HEK293 (cell line): ENCODE measurements around the gene IL3.

Source experiments
- CTCF ChIA-PET: fragments of 350-600 bp; formaldehyde crosslinking; extraction: SDS; loops from one replicate; lab custom pipeline; 2021; ENCODE audit warnings: antibody characterized with exemption; lab: Yijun Ruan, JAX
- POLR2A ChIA-PET: fragments of 300-600 bp; formaldehyde crosslinking; extraction: SDS; loops from one replicate; lab custom pipeline; 2020; ENCODE audit warnings: antibody characterized with exemption, inconsistent platforms; lab: Yijun Ruan, JAX
- H3K27ac ChIP-seq: fragments of 200-500 bp; sonication (Bioruptor generic); 2 replicates; pipeline ENCODE4 v1.5.1; 2014; ENCODE audit warnings: low read depth, low read length, control low read depth, inconsistent platforms; ENCODE audit errors: extremely low read depth
- H3K36me3 ChIP-seq, 2 experiments: fragments of 200-500 bp in 1 of 2; sonication (Bioruptor generic) in 1 of 2; 1 replicate in 1 of 2; 2 replicates in 1 of 2; pipeline ENCODE4 v1.5.1; 2014 to 2017; ENCODE audit warnings: inconsistent platforms in 2 of 2, low read length in 2 of 2; ENCODE audit not compliant: control insufficient read depth in 2 of 2, insufficient read depth in 1 of 2
- H3K4me1 ChIP-seq: fragments of 200-500 bp; sonication (Bioruptor generic); 2 replicates; pipeline ENCODE4 v1.5.1; 2014; ENCODE audit warnings: mild to moderate bottlenecking, low read length, inconsistent platforms; ENCODE audit not compliant: control insufficient read depth, insufficient read depth
- H3K4me3 ChIP-seq: 2 replicates; pipeline ENCODE4 v1.5.1; 2011; ENCODE audit warnings: low read depth, mild to moderate bottlenecking, control low read depth, low read length, moderate library complexity
- H3K9me3 ChIP-seq: fragments of 200-500 bp; sonication (Bioruptor generic); 2 replicates; pipeline ENCODE4 v1.5.1; 2014; ENCODE audit warnings: low read depth, low read length, inconsistent platforms; ENCODE audit not compliant: control insufficient read depth, insufficient read depth
- BCL11A ChIP-seq: fragments of 450-650 bp; formaldehyde crosslinking; IDR thresholded peaks from 2 replicates; pipeline ENCODE4 v1.5.1; 2016; ENCODE audit warnings: low read depth, missing biosample characterization, missing genetic modification characterization
- HOXD13 ChIP-seq: sonication (generic); formaldehyde crosslinking; IDR thresholded peaks from 2 replicates; pipeline ENCODE4 v1.8.0; 2022; ENCODE audit warnings: missing genetic modification reagents, borderline replicate concordance
- MZF1 ChIP-seq: fragments of 450-650 bp; formaldehyde crosslinking; IDR thresholded peaks from 2 replicates; pipeline ENCODE4 v1.5.1; 2017; ENCODE audit warnings: missing biosample characterization, missing genetic modification characterization, borderline replicate concordance
- OSR2 ChIP-seq: fragments of 450-650 bp; formaldehyde crosslinking; IDR thresholded peaks from 2 replicates; pipeline ENCODE4 v1.5.1; 2016; ENCODE audit warnings: missing biosample characterization, missing genetic modification characterization
- PRDM2 ChIP-seq: fragments of 450-650 bp; formaldehyde crosslinking; IDR thresholded peaks from 2 replicates; pipeline ENCODE4 v1.5.1; 2016; ENCODE audit warnings: missing biosample characterization, missing genetic modification characterization, borderline replicate concordance
- TRIM28 ChIP-seq: IDR thresholded peaks from 2 replicates; pipeline ENCODE4 v1.6.1; 2011; ENCODE audit warnings: low read length, control low read depth, borderline replicate concordance
- ZNF18 ChIP-seq: fragments of 450-650 bp; formaldehyde crosslinking; IDR thresholded peaks from 2 replicates; pipeline ENCODE4 v1.5.1; 2016; ENCODE audit warnings: missing biosample characterization, missing genetic modification characterization
- ZNF221 ChIP-seq: fragments of 450-650 bp; formaldehyde crosslinking; IDR thresholded peaks from 2 replicates; pipeline ENCODE4 v1.5.1; 2017; ENCODE audit warnings: missing biosample characterization, missing genetic modification characterization, borderline replicate concordance
- ZNF366 ChIP-seq: fragments of 450-650 bp; formaldehyde crosslinking; conservative IDR thresholded peaks from 2 replicates; pipeline ENCODE4 v1.5.1; 2016; ENCODE audit warnings: missing biosample characterization, missing genetic modification characterization
- ZNF513 ChIP-seq: fragments of 450-650 bp; IDR thresholded peaks from 2 replicates; pipeline ENCODE4 v1.5.1; 2018; ENCODE audit warnings: missing biosample characterization, missing genetic modification characterization
- ZNF549 ChIP-seq: fragments of 450-650 bp; IDR thresholded peaks from 2 replicates; pipeline ENCODE4 v1.5.1; 2018; ENCODE audit warnings: missing biosample characterization, missing genetic modification characterization, mild to moderate bottlenecking, inconsistent platforms, moderate library complexity
- ZNF560 ChIP-seq: fragments of 450-650 bp; formaldehyde crosslinking; IDR thresholded peaks from 2 replicates; pipeline ENCODE4 v1.5.1; 2017; ENCODE audit warnings: missing biosample characterization, missing genetic modification characterization, borderline replicate concordance
- ZNF561 ChIP-seq: fragments of 450-650 bp; IDR thresholded peaks from 2 replicates; pipeline ENCODE4 v1.5.1; 2018; ENCODE audit warnings: missing biosample characterization, missing genetic modification characterization, borderline replicate concordance
- ZSCAN23 ChIP-seq: fragments of 450-650 bp; formaldehyde crosslinking; IDR thresholded peaks from 2 replicates; pipeline ENCODE4 v1.5.1; 2016; ENCODE audit warnings: missing biosample characterization, missing genetic modification characterization
- TF ChIP-seq, protein P1 (sequence below): fragments of 450-650 bp; formaldehyde crosslinking; IDR thresholded peaks from 2 replicates; pipeline ENCODE4 v1.5.1; 2016; ENCODE audit warnings: missing biosample characterization, missing genetic modification characterization
- TF ChIP-seq, protein P2 (sequence below): fragments of 450-650 bp; formaldehyde crosslinking; IDR thresholded peaks from 2 replicates; pipeline ENCODE4 v1.5.1; 2016; ENCODE audit warnings: missing biosample characterization, missing genetic modification characterization
- TF ChIP-seq, protein P3 (sequence below): fragments of 450-650 bp; formaldehyde crosslinking; IDR thresholded peaks from 2 replicates; pipeline ENCODE4 v1.5.1; 2016; ENCODE audit warnings: missing biosample characterization, missing genetic modification characterization
- TF ChIP-seq, protein P4 (sequence below): fragments of 450-650 bp; formaldehyde crosslinking; IDR thresholded peaks from 2 replicates; pipeline ENCODE4 v1.5.1; 2016; ENCODE audit warnings: missing biosample characterization, missing genetic modification characterization

IL3 gene

DNA sequence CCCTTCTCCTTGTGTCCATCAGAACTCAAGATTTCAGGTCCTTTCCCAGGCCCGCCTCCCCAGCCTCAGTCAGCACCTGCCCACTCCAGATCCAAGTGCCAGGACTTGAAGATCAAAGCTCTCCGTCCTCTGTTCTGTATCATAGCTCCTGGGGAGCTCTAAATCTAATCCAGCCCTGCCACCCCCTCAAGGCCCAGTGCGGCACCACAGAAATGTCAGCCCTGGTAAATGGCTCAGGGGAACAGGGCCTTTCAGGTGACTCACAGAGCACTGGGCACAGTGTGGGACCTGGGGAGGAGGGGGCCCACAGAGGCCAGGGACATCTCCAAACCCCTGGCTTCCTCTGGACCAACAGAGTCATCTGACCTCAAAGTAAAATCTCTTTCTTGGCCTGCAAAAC is 19.2 kb downstream of the IL3 start (continued):
- TF ChIP-seq PRDM2 (tag by site-specific recombination): no peak
- TF ChIP-seq OSR2: no peak
- no peak for TF ChIP-seq ZNF18 (tag by site-specific recombination)

DNA sequence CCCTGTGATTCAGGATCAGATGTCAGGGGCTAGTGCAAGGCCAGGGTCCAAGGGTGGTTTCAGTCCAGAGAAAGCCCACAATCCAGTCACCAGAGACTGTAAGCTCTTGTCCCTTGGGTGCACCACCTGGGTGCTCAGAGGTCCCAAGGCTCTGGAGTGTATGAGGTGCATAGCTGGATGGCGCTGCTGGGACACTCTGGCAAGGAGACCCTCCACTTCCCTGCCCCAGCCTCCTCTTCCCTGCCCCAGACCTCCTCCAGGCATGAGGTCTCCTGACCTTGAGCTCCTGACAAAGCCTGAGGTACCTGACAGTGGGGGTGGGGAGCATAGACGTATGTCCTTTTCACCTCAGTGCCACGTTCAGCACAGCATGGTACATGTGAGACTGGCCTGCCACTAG is 20.1 kb downstream of the IL3 start:
- TF ChIP-seq HOXD13 (CRISPR knock-in tag) (no peak), ZNF560 (tag by site-specific recombination) (no peak)
- POLR2A ChIA-PET: no interaction called here
- H3K27ac ChIP-seq: no peak overlapping the region
- no peaks in the 10 kb centered on the region for H3K4me1 ChIP-seq
- CTCF ChIA-PET: interaction anchor here (0.6 to 2.0 kb wide), 2 partner anchors 16 to 17 kb away, joined by 3 to 8 read pairs; no protein-coding TSS in a partner anchor
- H3K4me3 ChIP-seq: no peak overlapping the region
- no peaks in the 10 kb centered on the region for H3K9me3 ChIP-seq
- H3K36me3 ChIP-seq: no peaks in the 10 kb centered on the region

- POLR2A ChIA-PET: no interaction called here
- Histone ChIP-seq H3K4me3 (no peak overlapping the region), H3K9me3 (no peaks in the 10 kb centered on the region), H3K36me3 (no peaks in the 10 kb centered on the region), H3K4me1 (0 out of 2 replicates have a peak, but pooled peaks cover 6% of the 10 kb centered on the region), H3K27ac (no peak overlapping the region)
- CTCF ChIA-PET: interaction anchor here (0.6 kb wide), 1 partner anchor 71 kb away, joined by 3 read pairs; no protein-coding TSS in a partner anchor
- TF ChIP-seq ZNF366 (tag by site-specific recombination) (no peak), ZSCAN23 (no peak), BCL11A (tag by site-specific recombination) (no peak), MZF1 (tag by site-specific recombination) (no peak), HOXD13 (CRISPR knock-in tag) (no peak), ZNF221 (no peak), TRIM28 (no peak), ZNF549 (tag by site-specific recombination) (no peak), ZNF561 (tag by site-specific recombination) (no peak), ZNF513 (tag by site-specific recombination) (no peak)
- TF ChIP-seq, protein P1, sequence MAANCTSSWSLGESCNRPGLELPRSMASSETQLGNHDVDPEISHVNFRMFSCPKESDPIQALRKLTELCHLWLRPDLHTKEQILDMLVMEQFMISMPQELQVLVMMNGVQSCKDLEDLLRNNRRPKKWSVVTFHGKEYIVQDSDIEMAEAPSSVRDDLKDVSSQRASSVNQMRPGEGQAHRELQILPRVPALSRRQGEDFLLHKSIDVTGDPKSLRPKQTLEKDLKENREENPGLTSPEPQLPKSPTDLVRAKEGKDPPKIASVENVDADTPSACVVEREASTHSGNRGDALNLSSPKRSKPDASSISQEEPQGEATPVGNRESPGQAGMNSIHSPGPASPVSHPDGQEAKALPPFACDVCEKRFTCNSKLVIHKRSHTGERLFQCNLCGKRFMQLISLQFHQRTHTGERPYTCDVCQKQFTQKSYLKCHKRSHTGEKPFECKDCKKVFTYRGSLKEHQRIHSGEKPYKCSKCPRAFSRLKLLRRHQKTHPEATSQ (tag by site-specific recombination): no peak
- TF ChIP-seq, protein P2, sequence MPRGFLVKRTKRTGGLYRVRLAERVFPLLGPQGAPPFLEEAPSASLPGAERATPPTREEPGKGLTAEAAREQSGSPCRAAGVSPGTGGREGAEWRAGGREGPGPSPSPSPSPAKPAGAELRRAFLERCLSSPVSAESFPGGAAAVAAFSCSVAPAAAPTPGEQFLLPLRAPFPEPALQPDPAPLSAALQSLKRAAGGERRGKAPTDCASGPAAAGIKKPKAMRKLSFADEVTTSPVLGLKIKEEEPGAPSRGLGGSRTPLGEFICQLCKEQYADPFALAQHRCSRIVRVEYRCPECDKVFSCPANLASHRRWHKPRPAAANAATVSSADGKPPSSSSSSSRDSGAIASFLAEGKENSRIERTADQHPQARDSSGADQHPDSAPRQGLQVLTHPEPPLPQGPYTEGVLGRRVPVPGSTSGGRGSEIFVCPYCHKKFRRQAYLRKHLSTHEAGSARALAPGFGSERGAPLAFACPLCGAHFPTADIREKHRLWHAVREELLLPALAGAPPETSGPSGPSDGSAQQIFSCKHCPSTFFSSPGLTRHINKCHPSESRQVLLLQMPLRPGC (tag by site-specific recombination): no peak
- TF ChIP-seq, protein P3, sequence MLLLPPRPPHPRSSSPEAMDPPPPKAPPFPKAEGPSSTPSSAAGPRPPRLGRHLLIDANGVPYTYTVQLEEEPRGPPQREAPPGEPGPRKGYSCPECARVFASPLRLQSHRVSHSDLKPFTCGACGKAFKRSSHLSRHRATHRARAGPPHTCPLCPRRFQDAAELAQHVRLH (tag by site-specific recombination): no peak
- TF ChIP-seq, protein P4, sequence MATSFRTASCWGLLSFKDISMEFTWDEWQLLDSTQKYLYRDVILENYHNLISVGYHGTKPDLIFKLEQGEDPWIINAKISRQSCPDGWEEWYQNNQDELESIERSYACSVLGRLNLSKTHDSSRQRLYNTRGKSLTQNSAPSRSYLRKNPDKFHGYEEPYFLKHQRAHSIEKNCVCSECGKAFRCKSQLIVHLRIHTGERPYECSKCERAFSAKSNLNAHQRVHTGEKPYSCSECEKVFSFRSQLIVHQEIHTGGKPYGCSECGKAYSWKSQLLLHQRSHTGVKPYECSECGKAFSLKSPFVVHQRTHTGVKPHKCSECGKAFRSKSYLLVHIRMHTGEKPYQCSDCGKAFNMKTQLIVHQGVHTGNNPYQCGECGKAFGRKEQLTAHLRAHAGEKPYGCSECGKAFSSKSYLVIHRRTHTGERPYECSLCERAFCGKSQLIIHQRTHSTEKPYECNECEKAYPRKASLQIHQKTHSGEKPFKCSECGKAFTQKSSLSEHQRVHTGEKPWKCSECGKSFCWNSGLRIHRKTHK (tag by site-specific recombination): no peak
Measured at GRCh38 chr5:132081458-132081857, 21.0 kb downstream of the IL3 start.
